ENCODE results near the gene TPSAB1.
"Not testable (repeated sequence)": the region's sequence is repeated elsewhere in the genome, so short reads cannot be mapped to it uniquely, and the experiment has no call there.

GRCh38 chr16:1271724-1272413 is 31.4 kb downstream of the TPSAB1 start:
- TF ChIP-seq CTCF, POLR2AphosphoS5, POLR2A (IDR thresholded peaks at IDR 0.05): not testable (repeated sequence)

All from prostate gland (tissue), 2 donors.